ENCODE results near the gene LRRC43. TPM values are rescaled to one million over a fixed set of nuclear protein-coding genes. Genes with fewer than 3 reads are reported as not detected.

Gene LRRC43
- total RNA-seq, 1 experiment from 2014 or later: not detected

Other genes starting within 250 kb of the LRRC43 start
- 10.6 and 16.1 TPM in 2 replicates for gene BCL7A, start 161.2 kb upstream of the LRRC43 start, total RNA-seq (2014; rRNA removed; shearing (Covaris generic))
- gene MLXIP, start 104.4 kb upstream of the LRRC43 start, total RNA-seq (2014; rRNA removed; shearing (Covaris generic)): 4.3 and 4.6 TPM in 2 replicates
- gene IL31, start 8.9 kb upstream of the LRRC43 start, total RNA-seq (2014; rRNA removed; shearing (Covaris generic)): not detected in 2 replicates
- 0.06 and 2.5 TPM in 2 replicates for gene B3GNT4, start 20.6 kb downstream of the LRRC43 start, total RNA-seq (2014; rRNA removed; shearing (Covaris generic))
- gene DIABLO, start 42.9 kb downstream of the LRRC43 start, total RNA-seq (2014; rRNA removed; shearing (Covaris generic)): 79.6 and 93.7 TPM in 2 replicates
- 37.1 and 65.0 TPM in 2 replicates for gene VPS33A, start 83.4 kb downstream of the LRRC43 start, total RNA-seq (2014; rRNA removed; shearing (Covaris generic))
- 19.7 and 21.6 TPM in 2 replicates for gene CLIP1, start 239.5 kb downstream of the LRRC43 start, total RNA-seq (2014; rRNA removed; shearing (Covaris generic))

Data from G401 (cell line).